Muscle of back (tissue), 11 donors: ENCODE data around the gene L3MBTL4. TPM values are rescaled to one million over a fixed set of nuclear protein-coding genes. Genes with fewer than 3 reads are reported as not detected.
A peak's percentile ranks its signal among the peaks of the same experiment; 100 is the strongest.

Source experiments
- DNase-seq, 3 donors: peaks; one replicate each; pipeline versions ENCODE4 v3.0.0 to v3.0.0-alpha.2; 2013
- polyA plus RNA-seq, 10 donors: library from polyadenylated mRNA; unstranded; fragments of 120-200 nt; gene quantifications; one replicate each; pipeline ENCODE4 v1.2.1, GENCODE V29; 2013; ENCODE audit not compliant: insufficient read length in 10 of 10

L3MBTL4 gene
- polyA plus RNA-seq, 10 donors, result 1.2 to 2.9 (median 2.0) TPM

GRCh38 chr18:6366776-6367175 is 47.9 kb downstream of the L3MBTL4 start:
- no peak for DNase-seq

GRCh38 chr18:6365385-6365784 is 49.3 kb downstream of the L3MBTL4 start:
- no peak for DNase-seq

GRCh38 chr18:6363216-6363615 is 51.5 kb downstream of the L3MBTL4 start:
- DNase-seq, result no peak

- no peak for DNase-seq
Measured at GRCh38 chr18:6362559-6363129, 52.1 kb downstream of the L3MBTL4 start.

GRCh38 chr18:6357668-6358067 is 57.0 kb downstream of the L3MBTL4 start:
- no peak for DNase-seq

- peak in 1 of 3 donors; percentile 7 for DNase-seq
Measured at GRCh38 chr18:6355789-6356589, 58.7 kb downstream of the L3MBTL4 start.

- no peak for DNase-seq
Measured at GRCh38 chr18:6352275-6352674, 62.4 kb downstream of the L3MBTL4 start.

- no peak for DNase-seq
Measured at GRCh38 chr18:6342990-6343389, 71.7 kb downstream of the L3MBTL4 start.

GRCh38 chr18:6341709-6342108 is 73.0 kb downstream of the L3MBTL4 start:
- no peak for DNase-seq

GRCh38 chr18:6341303-6341702 is 73.4 kb downstream of the L3MBTL4 start:
- DNase-seq, result no peak

GRCh38 chr18:6340121-6340520 is 74.6 kb downstream of the L3MBTL4 start:
- no peak for DNase-seq

GRCh38 chr18:6336239-6336638 is 78.5 kb downstream of the L3MBTL4 start:
- DNase-seq, result no peak

GRCh38 chr18:6333981-6334380 is 80.7 kb downstream of the L3MBTL4 start:
- no peak for DNase-seq

- peak in 1 of 3 donors; percentile 1 for DNase-seq
Measured at GRCh38 chr18:6331872-6332271, 82.8 kb downstream of the L3MBTL4 start.

- peak; percentile 6 to 55 (median 31) for DNase-seq
Measured at GRCh38 chr18:6330786-6331185, 83.9 kb downstream of the L3MBTL4 start.

GRCh38 chr18:6328621-6329010 is 86.1 kb downstream of the L3MBTL4 start:
- peak; percentile 74 to 85 (median 76) for DNase-seq

GRCh38 chr18:6327895-6328620 is 86.7 kb downstream of the L3MBTL4 start:
- DNase-seq, result peak; percentile 29 to 71 (median 31)

GRCh38 chr18:6327485-6327884 is 87.2 kb downstream of the L3MBTL4 start:
- no peak for DNase-seq

GRCh38 chr18:6326566-6326965 is 88.1 kb downstream of the L3MBTL4 start:
- no peak for DNase-seq

GRCh38 chr18:6323319-6323889 is 91.3 kb downstream of the L3MBTL4 start:
- no peak for DNase-seq

GRCh38 chr18:6315517-6316331 is 99.0 kb downstream of the L3MBTL4 start:
- no peak for DNase-seq

GRCh38 chr18:6313415-6313814 is 101.3 kb downstream of the L3MBTL4 start:
- DNase-seq, result no peak
